HCT116 (cell line): Measurements from ENCODE around the gene ZNF546. TPM values are rescaled to one million over a fixed set of nuclear protein-coding genes. Genes with fewer than 3 reads are reported as not detected.

ENCODE experiments used
- ATAC-seq: fragments of 200-7000 bp; cut with Tn5 transposase; 2 replicates; pipeline ENCODE4 v1.9.1; 2020; ENCODE audit warnings: mild to moderate bottlenecking, moderate library complexity
- BruUV-seq: library from RNA; stranded (reverse); fragments of 400-500 nt; replicated peaks from 2 replicates; lab custom pipeline; 2021; lab: Mats Ljungman, UMichigan
- CTCF ChIA-PET: fragments of 300-600 bp; sonication (Branson Sonifier 250); formaldehyde crosslinking; loops from one replicate; lab custom pipeline; 2021; ENCODE audit warnings: antibody characterized with exemption; lab: Charles Lee
- POLR2A ChIA-PET: fragments of 300-600, 350-600 bp; sonication (Branson Sonifier 250); formaldehyde crosslinking; loops from one replicate; lab custom pipeline; 2021; ENCODE audit warnings: antibody characterized with exemption; lab: Charles Lee
- RAD21 ChIA-PET, 2 experiments: fragments of 300-600 bp; sonication (Branson Sonifier 250); formaldehyde crosslinking; loops; one replicate each; lab custom pipeline; 2023; ENCODE audit warnings: low total read pairs in 2 of 2; ENCODE audit not compliant: uncharacterized antibody in 2 of 2, unreplicated experiment in 2 of 2, low non-redundant PET in 1 of 2; lab: Charles Lee
- DNase-seq: peaks from one replicate; pipeline ENCODE4 v3.0.0-alpha.2; 2010; ENCODE audit warnings: low read depth, low spot score
- H2AFZ ChIP-seq: fragments of 200-600 bp; shearing (Covaris generic), sonication (generic); 2 replicates; pipeline ENCODE4 v1.6.1; 2017; ENCODE audit warnings: low read depth, mixed run types, mixed read lengths, antibody characterized with exemption, low read length; ENCODE audit not compliant: poor library complexity, severe bottlenecking
- H3K27ac ChIP-seq: 2 replicates; pipeline ENCODE4 v1.5.1; 2012; ENCODE audit warnings: low read depth, low read length
- H3K27me3 ChIP-seq: fragments of 200-600 bp; sonication (generic); 2 replicates; pipeline ENCODE4 v1.6.1; 2016; ENCODE audit warnings: mixed run types, low read length, mixed read lengths; ENCODE audit not compliant: insufficient read depth
- H3K36me3 ChIP-seq, 2 experiments: fragments of 200-500 bp in 1 of 2; fragments of 200-600 bp in 1 of 2; sonication (Bioruptor generic) in 1 of 2; sonication (generic) in 1 of 2; 2 replicates each; pipeline versions ENCODE4 v1.5.1 to v1.6.1; 2014 to 2016; ENCODE audit warnings: low read length in 2 of 2, inconsistent platforms in 1 of 2, mixed read lengths in 1 of 2, mixed run types in 1 of 2; ENCODE audit not compliant: insufficient read depth in 2 of 2, control insufficient read depth in 1 of 2
- H3K4me1 ChIP-seq, 2 experiments: fragments of 200-600 bp in 1 of 2; sonication (generic) in 1 of 2; 2 replicates each; pipeline versions ENCODE4 v1.5.1 to v1.6.1; 2012 to 2017; ENCODE audit warnings: low read length in 2 of 2, inconsistent platforms in 1 of 2, mild to moderate bottlenecking in 1 of 2, mixed read lengths in 1 of 2, mixed run types in 1 of 2, moderate library complexity in 1 of 2; ENCODE audit not compliant: insufficient read depth in 2 of 2, control insufficient read depth in 1 of 2
- H3K4me2 ChIP-seq: fragments of 200-600 bp; sonication (generic); 2 replicates; pipeline ENCODE4 v1.6.1; 2017; ENCODE audit warnings: mixed run types, low read length, mixed read lengths
- H3K4me3 ChIP-seq, 2 experiments: fragments of 200-600 bp in 1 of 2; sonication (generic) in 1 of 2; replicated peaks in 1 of 2; 2 replicates each; pipeline ENCODE4 v1.5.1; 2011 to 2016; ENCODE audit warnings: low read length in 2 of 2, control low read depth in 1 of 2, low read depth in 1 of 2, mild to moderate bottlenecking in 1 of 2, mixed read lengths in 1 of 2, mixed run types in 1 of 2
- H3K79me2 ChIP-seq: fragments of 200-600 bp; sonication (generic); 2 replicates; pipeline ENCODE4 v1.6.1; 2017; ENCODE audit warnings: mild to moderate bottlenecking, mixed run types, low read length, moderate library complexity, mixed read lengths; ENCODE audit not compliant: insufficient read depth
- H3K9ac ChIP-seq: fragments of 200-600 bp; sonication (generic); 2 replicates; pipeline ENCODE4 v1.6.1; 2016; ENCODE audit warnings: low read length, mixed read lengths
- H3K9me2 ChIP-seq: fragments of 200-600 bp; sonication (generic), shearing (Covaris generic); 2 replicates; pipeline ENCODE4 v1.6.1; 2017; ENCODE audit warnings: mixed run types, mild to moderate bottlenecking, moderate library complexity; ENCODE audit not compliant: insufficient read depth
- H3K9me3 ChIP-seq, 2 experiments: fragments of 200-500 bp in 1 of 2; fragments of 200-600 bp in 1 of 2; sonication (Bioruptor generic) in 1 of 2; sonication (generic) in 1 of 2; 2 replicates each; pipeline ENCODE4 v1.6.1; 2014 to 2017; ENCODE audit warnings: low read length in 2 of 2, mixed read lengths in 2 of 2, inconsistent platforms in 1 of 2, low read depth in 1 of 2, mild to moderate bottlenecking in 1 of 2, mixed run types in 1 of 2, moderate library complexity in 1 of 2; ENCODE audit not compliant: control insufficient read depth in 1 of 2, insufficient read depth in 1 of 2
- H4K20me1 ChIP-seq: fragments of 200-600 bp; sonication (generic), shearing (Covaris generic); 2 replicates; pipeline ENCODE4 v1.6.1; 2017; ENCODE audit warnings: mixed run types, mild to moderate bottlenecking, moderate library complexity; ENCODE audit not compliant: insufficient read depth
- JUND ChIP-seq: IDR thresholded peaks from 2 replicates; pipeline ENCODE4 v1.6.1; 2012
- MAX ChIP-seq: IDR thresholded peaks from 2 replicates; pipeline ENCODE4 v1.6.1; 2012
- POLR2A ChIP-seq: IDR thresholded peaks from 2 replicates; pipeline ENCODE4 v1.7.0; 2011; ENCODE audit warnings: borderline replicate concordance; ENCODE audit not compliant: insufficient read depth, insufficient read length; ENCODE audit errors: extremely low read depth
- SP1 ChIP-seq: IDR thresholded peaks from 2 replicates; pipeline ENCODE4 v1.6.1; 2012; ENCODE audit warnings: low read depth
- TCF7L2 ChIP-seq: IDR thresholded peaks from 2 replicates; pipeline ENCODE4 v1.7.0; 2011; ENCODE audit warnings: borderline replicate concordance, inconsistent platforms; ENCODE audit not compliant: insufficient read depth, insufficient read length; ENCODE audit errors: extremely low read depth
- YY1 ChIP-seq: IDR thresholded peaks from 2 replicates; pipeline ENCODE4 v1.6.1; 2011; ENCODE audit warnings: low read length, low read depth, moderate library complexity, mild to moderate bottlenecking; ENCODE audit not compliant: insufficient replicate concordance; ENCODE audit errors: extremely low read depth
- ZBTB33 ChIP-seq: IDR thresholded peaks from 2 replicates; pipeline ENCODE4 v1.6.1; 2011; ENCODE audit warnings: mild to moderate bottlenecking, low read length, moderate library complexity; ENCODE audit not compliant: insufficient replicate concordance; ENCODE audit errors: extremely low read depth
- ZNF274 ChIP-seq: fragments of 200-500 bp; sonication (Bioruptor generic); IDR thresholded peaks from 2 replicates; pipeline ENCODE4 v1.6.1; 2014; ENCODE audit warnings: mild to moderate bottlenecking, low read depth, low read length, inconsistent platforms
- intact Hi-C: fragments of 100-400 bp; cut with micrococcal nuclease; formaldehyde crosslinking; loops from 2 replicates; pipeline ENCODE4 v1.10.0; 2022
- total RNA-seq: library from RNA; stranded (reverse); gene quantifications from one replicate; pipeline ENCODE4 v1.2.1, GENCODE V29; 2021; ENCODE audit not compliant: unreplicated experiment

Gene ZNF546
- total RNA-seq, 1 experiment from 2014 or later, result 0.64 TPM

GRCh38 chr19:40026597-40026970 is 29.7 kb downstream of the ZNF546 start:
- H3K9me2 ChIP-seq, result no peaks in the 10 kb centered on the region
- no peak for ATAC-seq
- DNase-seq, result no peak
- POLR2A ChIA-PET, result no interaction called here
- H3K36me3 ChIP-seq, result no peaks in the 10 kb centered on the region
- CTCF ChIA-PET, result no interaction called here
- H3K9me3 ChIP-seq, result peaks cover 7 to 54% of the 10 kb centered on the region in 2 experiments; a peak in 3 of 4 replicates
- H3K9ac ChIP-seq, result no peak overlapping the region
- TF ChIP-seq JUND (no peak), SP1 (no peak), POLR2A (no peak), ZBTB33 (no peak), MAX (no peak), YY1 (no peak)
- TF ChIP-seq, all 23 proteins: peak for 0
- intact Hi-C loops, result no loop called here
- H3K4me3 ChIP-seq, result no peak overlapping the region
- H3K27me3 ChIP-seq, result no peaks in the 10 kb centered on the region
- no peak overlapping the region for H2AFZ ChIP-seq
- no peaks in the 10 kb centered on the region for H3K79me2 ChIP-seq
- BruUV-seq, result no TSS peak
- RAD21 ChIA-PET, result no interaction called here
- H4K20me1 ChIP-seq, result no peaks in the 10 kb centered on the region
- no peak overlapping the region for H3K4me2 ChIP-seq
- H3K27ac ChIP-seq, result no peak overlapping the region
- H3K4me1 ChIP-seq, result no peaks in the 10 kb centered on the region

GRCh38 chr19:40033989-40034560 is 37.2 kb downstream of the ZNF546 start:
- no peak overlapping the region for H3K9ac ChIP-seq
- no peak overlapping the region for H3K4me2 ChIP-seq
- H3K79me2 ChIP-seq, result no peaks in the 10 kb centered on the region
- no peaks in the 10 kb centered on the region for H3K4me1 ChIP-seq
- H3K27me3 ChIP-seq, result no peaks in the 10 kb centered on the region
- intact Hi-C loops, result no loop called here
- DNase-seq (no peak), ATAC-seq (no peak)
- H3K4me3 ChIP-seq, result no peak overlapping the region
- ChIA-PET POLR2A (no interaction called here), RAD21 (no interaction called here), CTCF (no interaction called here)
- H3K36me3 ChIP-seq, result peaks cover 0 to 2% of the 10 kb centered on the region in 2 experiments; a peak in 1 of 4 replicates
- H3K27ac ChIP-seq, result no peak overlapping the region
- BruUV-seq, result no TSS peak
- H3K9me2 ChIP-seq, result no peaks in the 10 kb centered on the region
- H4K20me1 ChIP-seq, result no peaks in the 10 kb centered on the region
- peak; percentile 86 for TF ChIP-seq ZNF274
- TF ChIP-seq TCF7L2, result no peak
- peaks cover 26 to 53% of the 10 kb centered on the region in 2 experiments; a peak in 3 of 4 replicates for H3K9me3 ChIP-seq
- H2AFZ ChIP-seq, result no peak overlapping the region
